A204.1 (cell line): Measurements from ENCODE around the gene RARA.
"Not testable (repeated sequence)": the region's sequence is repeated elsewhere in the genome, so short reads cannot be mapped to it uniquely, and the experiment has no call there.

ENCODE experiments used
- FAIRE-seq: peaks from 2 replicates; lab custom pipeline; 2012; peaks lifted over from hg19 to GRCh38; lab: Jason Lieb, UNC

The RARA gene

DNA sequence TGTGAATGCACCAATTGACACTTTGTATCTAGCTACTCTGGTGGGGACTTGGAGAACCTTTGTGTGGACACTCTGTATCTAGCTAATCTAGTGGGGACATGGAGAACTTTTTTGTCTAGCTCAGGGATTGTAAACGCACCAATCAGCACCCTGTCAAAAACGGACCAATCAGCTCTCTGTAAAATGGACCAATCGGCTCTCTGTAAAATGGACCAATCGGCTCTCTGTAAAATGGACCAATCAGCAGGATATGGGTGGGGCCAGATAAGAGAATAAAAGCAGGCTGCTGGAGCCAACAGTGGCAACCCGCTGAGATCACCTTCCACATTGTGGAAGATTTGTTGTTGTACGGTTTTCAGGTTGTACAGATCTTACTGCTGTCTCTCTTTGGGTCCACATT lies 67.6 kb downstream of the RARA start:
- not testable (repeated sequence) for FAIRE-seq

DNA sequence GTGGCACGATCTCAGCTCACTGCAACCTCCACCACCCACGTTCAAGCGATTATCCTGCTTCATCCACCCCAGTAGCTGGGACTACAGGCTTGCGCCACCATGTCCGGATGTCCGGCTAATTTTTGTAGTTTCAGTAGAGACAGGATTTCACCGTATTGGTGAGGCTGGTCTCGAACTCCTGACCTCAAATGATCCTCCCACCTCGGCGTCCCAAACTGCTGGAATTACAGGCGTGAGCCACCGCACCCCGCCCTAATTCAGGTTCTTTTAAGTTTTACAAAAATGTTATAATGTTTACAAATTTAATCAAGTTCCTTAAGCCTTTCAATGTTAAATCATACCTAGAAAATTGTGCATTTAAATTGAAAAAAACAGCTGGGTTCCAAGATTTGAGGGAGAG lies 68.9 kb downstream of the RARA start:
- no peak for FAIRE-seq

DNA sequence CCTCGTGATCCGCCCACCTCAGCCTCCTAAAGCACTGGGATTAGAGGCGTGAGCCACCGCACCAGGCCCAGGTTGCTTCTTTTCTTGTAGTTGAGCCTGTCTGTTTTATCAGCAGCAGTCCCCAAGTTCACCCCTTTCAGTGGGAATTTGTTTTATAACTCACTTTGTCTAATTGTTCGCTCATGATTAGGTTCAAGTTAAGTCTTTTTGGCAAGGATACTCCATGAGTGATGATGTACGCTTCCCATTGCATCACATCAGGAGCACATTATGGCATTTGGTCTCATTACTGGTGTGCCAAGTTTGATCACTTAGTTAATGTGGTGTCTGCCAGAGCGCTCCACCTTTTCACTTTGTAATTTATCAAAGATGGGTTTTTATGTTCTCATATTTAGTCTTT lies 70.0 kb downstream of the RARA start:
- no peak for FAIRE-seq

DNA sequence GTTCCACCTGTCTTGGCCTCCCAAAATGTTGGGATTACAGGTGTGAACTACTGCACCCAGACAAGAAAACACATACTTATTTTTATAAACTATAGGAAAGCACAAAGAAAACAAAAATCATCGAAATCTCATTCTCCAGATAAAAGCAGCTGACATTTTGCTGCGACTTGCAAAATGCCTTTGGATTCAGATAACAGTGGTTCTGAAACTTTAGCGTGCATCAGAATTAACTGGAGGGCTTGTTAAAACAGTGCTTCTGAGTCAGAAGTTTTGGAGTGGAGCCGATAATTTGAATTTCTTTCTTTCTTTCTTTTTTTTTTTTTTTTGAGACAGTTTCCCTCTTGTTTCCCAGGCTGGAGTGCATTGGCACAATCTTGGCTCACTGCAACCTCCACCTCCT lies 73.3 kb downstream of the RARA start:
- no peak for FAIRE-seq

DNA sequence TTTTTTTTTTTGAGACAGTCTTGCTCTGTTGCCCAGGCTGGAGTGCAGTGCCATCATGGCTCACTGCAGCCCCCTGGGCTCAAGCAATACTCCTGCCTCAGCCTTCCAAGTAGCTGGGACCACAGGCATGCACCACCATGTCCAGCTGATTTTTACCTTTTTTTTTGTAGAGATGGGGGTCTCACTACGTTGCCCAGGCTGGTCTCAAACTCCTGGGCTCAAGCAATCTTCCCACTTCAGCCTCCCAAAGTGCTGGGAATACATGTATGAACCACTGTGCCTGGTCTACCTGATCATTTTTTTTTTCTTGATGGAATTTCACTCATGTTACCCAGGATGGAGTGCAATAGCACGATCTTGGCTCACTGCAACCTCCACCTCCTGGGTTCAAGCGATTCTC lies 77.6 kb downstream of the RARA start:
- FAIRE-seq = not testable (repeated sequence)

DNA sequence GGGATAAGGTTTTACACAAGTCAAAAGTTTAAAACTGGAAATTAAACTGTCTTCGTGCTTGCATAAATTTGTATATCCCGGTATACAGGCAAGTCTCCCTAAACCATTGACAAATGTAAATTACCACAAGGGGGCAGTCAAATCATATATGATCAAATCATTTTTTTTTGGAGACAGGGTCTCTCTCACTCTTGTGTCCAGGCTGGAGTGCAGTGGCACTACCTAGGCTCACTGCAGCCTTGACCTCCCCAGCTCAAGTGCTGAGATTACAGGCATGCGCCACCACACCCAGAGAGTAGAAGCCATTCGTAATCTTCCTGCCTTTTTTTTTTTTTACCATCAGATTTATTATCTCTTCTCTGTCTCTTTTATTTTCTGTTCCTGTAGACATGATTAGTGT lies 90.2 kb downstream of the RARA start:
- no peak for FAIRE-seq

DNA sequence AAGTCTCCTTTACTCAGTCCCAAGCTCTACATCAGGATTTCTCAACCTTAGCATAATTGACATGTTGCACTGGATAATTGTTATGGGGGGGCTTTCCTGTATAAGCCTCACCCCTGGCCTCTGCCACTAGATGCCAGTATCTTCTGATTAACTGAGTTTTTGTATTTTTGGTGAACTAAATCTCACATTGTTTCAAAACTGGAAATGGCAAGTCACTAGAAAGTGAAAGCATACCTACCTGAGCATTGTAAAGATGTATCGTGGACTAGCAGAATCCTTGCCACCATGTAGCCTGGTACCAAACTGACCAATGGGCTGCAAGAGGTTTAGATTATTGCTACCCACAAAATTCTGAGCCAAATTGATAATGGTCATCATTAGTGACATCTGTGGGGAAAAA lies 93.7 kb downstream of the RARA start:
- FAIRE-seq = no peak

DNA sequence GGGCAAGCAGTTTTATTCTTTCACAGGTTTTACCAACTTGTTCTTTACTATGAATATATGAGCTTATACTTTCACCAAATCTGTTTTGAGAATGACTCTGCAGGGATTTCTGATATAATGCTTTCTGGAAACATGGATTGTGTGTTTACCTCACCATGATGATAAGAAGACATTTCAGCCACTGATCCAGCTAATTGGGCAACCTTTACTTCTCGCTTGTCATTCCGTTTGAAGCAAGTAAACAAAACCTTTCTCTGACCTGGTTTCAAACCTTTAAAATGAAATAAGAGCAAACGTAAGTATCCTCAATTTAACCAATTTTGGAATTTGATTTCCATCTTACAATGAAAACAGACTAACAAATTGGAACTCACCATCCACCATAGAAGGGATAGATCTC lies 95.0 kb downstream of the RARA start:
- no peak for FAIRE-seq
